Measurements from ENCODE around the gene CAST.
A peak's percentile ranks its signal among the peaks of the same experiment; 100 is the strongest.

CAST gene

DNA sequence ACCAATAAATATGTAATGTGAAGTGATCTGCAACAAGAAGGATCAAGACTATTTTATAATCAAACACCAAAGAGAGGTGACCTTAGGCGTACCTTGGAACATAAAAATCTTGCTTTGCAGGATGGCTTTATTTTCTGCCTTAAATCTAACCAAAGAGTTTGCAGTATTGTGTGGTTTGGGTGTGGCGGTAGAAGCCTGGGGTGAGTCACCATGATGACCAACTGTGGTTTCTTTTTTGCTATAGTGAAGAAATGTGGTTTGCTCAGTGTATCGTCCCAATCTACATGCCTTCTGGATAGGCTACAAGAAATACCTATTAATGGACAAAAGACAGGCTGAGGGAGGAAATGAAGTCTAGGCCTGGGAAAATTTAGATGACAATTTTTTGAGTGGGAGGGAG, 5.1 kb upstream of the CAST start (continued):
- TF ChIP-seq ZNF623 (tag by site-specific recombination; IDR thresholded peaks at IDR 0.05) (0 out of 2 replicates have a peak, but pooled peaks have one; percentile 12), ZNF670 (tag by site-specific recombination; IDR thresholded peaks at IDR 0.05; ENCODE audit: low read depth) (no peak), ZNF274 (IDR thresholded peaks at IDR 0.05; ENCODE audit: low read length) (no peak), ZNF274 (tag by site-specific recombination; IDR thresholded peaks at IDR 0.05; ENCODE audit: borderline replicate concordance) (no peak)
- TF ChIP-seq, protein P1, sequence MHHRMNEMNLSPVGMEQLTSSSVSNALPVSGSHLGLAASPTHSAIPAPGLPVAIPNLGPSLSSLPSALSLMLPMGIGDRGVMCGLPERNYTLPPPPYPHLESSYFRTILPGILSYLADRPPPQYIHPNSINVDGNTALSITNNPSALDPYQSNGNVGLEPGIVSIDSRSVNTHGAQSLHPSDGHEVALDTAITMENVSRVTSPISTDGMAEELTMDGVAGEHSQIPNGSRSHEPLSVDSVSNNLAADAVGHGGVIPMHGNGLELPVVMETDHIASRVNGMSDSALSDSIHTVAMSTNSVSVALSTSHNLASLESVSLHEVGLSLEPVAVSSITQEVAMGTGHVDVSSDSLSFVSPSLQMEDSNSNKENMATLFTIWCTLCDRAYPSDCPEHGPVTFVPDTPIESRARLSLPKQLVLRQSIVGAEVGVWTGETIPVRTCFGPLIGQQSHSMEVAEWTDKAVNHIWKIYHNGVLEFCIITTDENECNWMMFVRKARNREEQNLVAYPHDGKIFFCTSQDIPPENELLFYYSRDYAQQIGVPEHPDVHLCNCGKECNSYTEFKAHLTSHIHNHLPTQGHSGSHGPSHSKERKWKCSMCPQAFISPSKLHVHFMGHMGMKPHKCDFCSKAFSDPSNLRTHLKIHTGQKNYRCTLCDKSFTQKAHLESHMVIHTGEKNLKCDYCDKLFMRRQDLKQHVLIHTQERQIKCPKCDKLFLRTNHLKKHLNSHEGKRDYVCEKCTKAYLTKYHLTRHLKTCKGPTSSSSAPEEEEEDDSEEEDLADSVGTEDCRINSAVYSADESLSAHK (tag by site-specific recombination; IDR thresholded peaks at IDR 0.05): no peak

DNA sequence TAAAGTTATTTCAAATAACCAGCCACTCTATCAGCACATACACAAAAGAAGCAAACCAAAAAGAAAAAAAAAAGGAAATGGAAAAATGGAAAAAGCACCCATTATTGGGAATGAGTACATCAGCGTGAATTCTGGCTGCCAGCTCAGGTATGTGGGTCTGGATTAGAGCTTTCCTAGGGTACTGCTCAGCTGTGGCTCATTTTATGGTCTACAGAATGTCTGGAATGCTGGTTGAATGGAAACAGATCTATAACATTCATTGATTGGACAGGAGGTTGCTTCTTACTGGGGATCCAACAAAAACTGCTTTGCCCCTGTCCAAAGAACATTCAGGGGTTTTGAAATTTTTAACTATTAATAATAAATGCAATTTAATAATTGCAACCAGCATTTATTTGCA, 3.9 kb upstream of the CAST start:
- Histone ChIP-seq H3K27ac (ENCODE audit: extremely low read depth, low read depth, low read length) (no peak overlapping the region), H3K9me3 (ENCODE audit: control insufficient read depth, insufficient read depth, low read depth, low read length) (no peaks in the 10 kb centered on the region), H3K4me1 (ENCODE audit: control insufficient read depth, insufficient read depth, low read length) (no peaks in the 10 kb centered on the region; the same call in 1 of the 2 replicates), H3K36me3 (ENCODE audit: control insufficient read depth in 2 of 2, insufficient read depth in 1 of 2, low read length in 2 of 2) (no peaks in the 10 kb centered on the region), H3K4me3 (ENCODE audit: low read depth, low read length) (no peak overlapping the region)
- TF ChIP-seq ZNF175 (tag by site-specific recombination; IDR thresholded peaks at IDR 0.05) (no peak), ZNF791 (tag by site-specific recombination; IDR thresholded peaks at IDR 0.05) (no peak), ZNF157 (tag by site-specific recombination; IDR thresholded peaks at IDR 0.05) (no peak), ZNF76 (tag by site-specific recombination; IDR thresholded peaks at IDR 0.05; ENCODE audit: borderline replicate concordance, low read depth) (no peak), ZNF585B (tag by site-specific recombination; IDR thresholded peaks at IDR 0.05) (no peak), MYNN (tag by site-specific recombination; IDR thresholded peaks at IDR 0.05; ENCODE audit: borderline replicate concordance) (no peak)
- TF ChIP-seq, protein P2, sequence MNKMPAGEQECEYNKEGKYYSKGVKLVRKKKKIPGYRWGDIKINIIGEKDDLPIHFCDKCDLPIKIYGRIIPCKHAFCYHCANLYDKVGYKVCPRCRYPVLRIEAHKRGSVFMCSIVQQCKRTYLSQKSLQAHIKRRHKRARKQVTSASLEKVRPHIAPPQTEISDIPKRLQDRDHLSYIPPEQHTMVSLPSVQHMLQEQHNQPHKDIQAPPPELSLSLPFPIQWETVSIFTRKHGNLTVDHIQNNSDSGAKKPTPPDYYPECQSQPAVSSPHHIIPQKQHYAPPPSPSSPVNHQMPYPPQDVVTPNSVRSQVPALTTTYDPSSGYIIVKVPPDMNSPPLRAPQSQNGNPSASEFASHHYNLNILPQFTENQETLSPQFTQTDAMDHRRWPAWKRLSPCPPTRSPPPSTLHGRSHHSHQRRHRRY (tag by site-specific recombination; IDR thresholded peaks at IDR 0.05): no peak
- ChIA-PET CTCF (no interaction called here), POLR2A (no interaction called here)

DNA sequence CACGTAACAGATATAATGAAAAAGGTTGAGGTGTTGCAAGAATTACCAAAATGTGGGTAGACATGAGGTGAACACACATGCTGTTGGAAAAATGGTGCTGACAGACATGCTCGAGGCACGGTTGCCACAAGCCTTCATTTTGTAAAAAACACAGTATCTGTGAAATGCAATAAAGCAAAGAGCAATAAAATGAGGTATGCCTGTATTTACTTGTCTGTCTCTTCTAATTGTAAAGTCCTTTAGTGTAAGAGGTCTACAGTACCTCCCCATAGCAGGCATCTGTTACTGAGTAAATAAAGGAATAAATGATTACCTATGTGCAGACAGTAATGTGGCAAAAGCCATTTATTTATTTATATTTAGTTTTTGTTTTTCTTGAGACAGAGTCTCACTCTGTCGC, 3.0 kb upstream of the CAST start:
- H3K9me3 ChIP-seq (ENCODE audit: control insufficient read depth, insufficient read depth, low read depth, low read length): no peaks in the 10 kb centered on the region
- no peaks in the 10 kb centered on the region; the same call in 1 of the 2 replicates for H3K4me1 ChIP-seq (ENCODE audit: control insufficient read depth, insufficient read depth, low read length)
- CTCF ChIA-PET: interaction anchor here (1.0 kb wide), 2 partner anchors 39 to 41 kb away, joined by 3 read pairs; no protein-coding TSS in a partner anchor
- POLR2A ChIA-PET: no interaction called here
- no peaks in the 10 kb centered on the region for H3K36me3 ChIP-seq (ENCODE audit: control insufficient read depth in 2 of 2, insufficient read depth in 1 of 2, low read length in 2 of 2)
- no peak overlapping the region for H3K27ac ChIP-seq (ENCODE audit: extremely low read depth, low read depth, low read length)
- H3K4me3 ChIP-seq (ENCODE audit: low read depth, low read length): no peak overlapping the region
- TF ChIP-seq, protein P3, sequence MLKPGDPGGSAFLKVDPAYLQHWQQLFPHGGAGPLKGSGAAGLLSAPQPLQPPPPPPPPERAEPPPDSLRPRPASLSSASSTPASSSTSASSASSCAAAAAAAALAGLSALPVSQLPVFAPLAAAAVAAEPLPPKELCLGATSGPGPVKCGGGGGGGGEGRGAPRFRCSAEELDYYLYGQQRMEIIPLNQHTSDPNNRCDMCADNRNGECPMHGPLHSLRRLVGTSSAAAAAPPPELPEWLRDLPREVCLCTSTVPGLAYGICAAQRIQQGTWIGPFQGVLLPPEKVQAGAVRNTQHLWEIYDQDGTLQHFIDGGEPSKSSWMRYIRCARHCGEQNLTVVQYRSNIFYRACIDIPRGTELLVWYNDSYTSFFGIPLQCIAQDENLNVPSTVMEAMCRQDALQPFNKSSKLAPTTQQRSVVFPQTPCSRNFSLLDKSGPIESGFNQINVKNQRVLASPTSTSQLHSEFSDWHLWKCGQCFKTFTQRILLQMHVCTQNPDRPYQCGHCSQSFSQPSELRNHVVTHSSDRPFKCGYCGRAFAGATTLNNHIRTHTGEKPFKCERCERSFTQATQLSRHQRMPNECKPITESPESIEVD (tag by site-specific recombination; IDR thresholded peaks at IDR 0.05): peak; percentile 52
- peak; percentile 70 for TF ChIP-seq WT1 (tag by site-specific recombination; IDR thresholded peaks at IDR 0.05)
- TF ChIP-seq ZNF302 (tag by site-specific recombination; IDR thresholded peaks at IDR 0.05; ENCODE audit: low read depth): no peak
- TF ChIP-seq MYNN (tag by site-specific recombination; IDR thresholded peaks at IDR 0.05; ENCODE audit: borderline replicate concordance): no peak
- TF ChIP-seq, protein P4, sequence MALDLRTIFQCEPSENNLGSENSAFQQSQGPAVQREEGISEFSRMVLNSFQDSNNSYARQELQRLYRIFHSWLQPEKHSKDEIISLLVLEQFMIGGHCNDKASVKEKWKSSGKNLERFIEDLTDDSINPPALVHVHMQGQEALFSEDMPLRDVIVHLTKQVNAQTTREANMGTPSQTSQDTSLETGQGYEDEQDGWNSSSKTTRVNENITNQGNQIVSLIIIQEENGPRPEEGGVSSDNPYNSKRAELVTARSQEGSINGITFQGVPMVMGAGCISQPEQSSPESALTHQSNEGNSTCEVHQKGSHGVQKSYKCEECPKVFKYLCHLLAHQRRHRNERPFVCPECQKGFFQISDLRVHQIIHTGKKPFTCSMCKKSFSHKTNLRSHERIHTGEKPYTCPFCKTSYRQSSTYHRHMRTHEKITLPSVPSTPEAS (tag by site-specific recombination; IDR thresholded peaks at IDR 0.05): no peak
- TF ChIP-seq ZNF571 (tag by site-specific recombination; IDR thresholded peaks at IDR 0.05): no peak
- TF ChIP-seq ZNF341 (tag by site-specific recombination; IDR thresholded peaks at IDR 0.05; ENCODE audit: low read depth): no peak
- TF ChIP-seq ZNF266 (tag by site-specific recombination; IDR thresholded peaks at IDR 0.05; ENCODE audit: low read depth): no peak
- no peak for TF ChIP-seq ZNF10 (tag by site-specific recombination; IDR thresholded peaks at IDR 0.05)
- TF ChIP-seq ZNF174 (tag by site-specific recombination; IDR thresholded peaks at IDR 0.05): no peak
- TF ChIP-seq ZNF350 (tag by site-specific recombination; IDR thresholded peaks at IDR 0.05): no peak

All from HEK293 (cell line).